ENCODE measurements around the gene ERC2.

Gene ERC2

GRCh38 chr3:56147354-56147753 is 320.9 kb downstream of the ERC2 start:
- Histone ChIP-seq H3F3A (ENCODE audit: low read depth) (no peaks in the 10 kb centered on the region), H3K4me2 (ENCODE audit: low read depth, low read length, poor library complexity, severe bottlenecking) (no peak overlapping the region), H3K27me3 (ENCODE audit: insufficient read depth, low read length, poor library complexity, severe bottlenecking) (no peaks in the 10 kb centered on the region)

GRCh38 chr3:56145410-56145809 is 322.9 kb downstream of the ERC2 start:
- no peaks in the 10 kb centered on the region for H3K9me2 ChIP-seq (replicated peaks; ENCODE audit: low read depth, low read length)
- TF ChIP-seq EZH2phosphoT487 (IDR thresholded peaks at IDR 0.05; ENCODE audit: borderline replicate concordance): no peak
- no peak for TF ChIP-seq CTCF (conservative IDR thresholded peaks at IDR 0.05; ENCODE audit: low read length)
- H4K20me1 ChIP-seq (ENCODE audit: insufficient read depth, low read length, poor library complexity, severe bottlenecking): no peaks in the 10 kb centered on the region
- no peaks in the 10 kb centered on the region for H3K4me1 ChIP-seq (ENCODE audit: insufficient read depth, low read length, poor library complexity, severe bottlenecking)
- H3K4me3 ChIP-seq (ENCODE audit: low read length, poor library complexity, severe bottlenecking): no peak overlapping the region
- H3K4me2 ChIP-seq (ENCODE audit: low read depth, low read length, poor library complexity, severe bottlenecking): no peak overlapping the region
- no peaks in the 10 kb centered on the region for H3K36me3 ChIP-seq (ENCODE audit: insufficient read depth, low read length)
- no peaks in the 10 kb centered on the region for H3K27me3 ChIP-seq (ENCODE audit: insufficient read depth, low read length, poor library complexity, severe bottlenecking)
- no peaks in the 10 kb centered on the region for H3K9me3 ChIP-seq (ENCODE audit: insufficient read depth, low read depth, low read length)
- no peak overlapping the region for H3K9ac ChIP-seq (ENCODE audit: low read depth, low read length, poor library complexity, severe bottlenecking)
- no peak overlapping the region for H2AFZ ChIP-seq (ENCODE audit: low read length)
- H3F3A ChIP-seq (ENCODE audit: low read depth): no peaks in the 10 kb centered on the region
- H3K79me2 ChIP-seq (ENCODE audit: insufficient read depth, low read length): no peaks in the 10 kb centered on the region

More at GRCh38 chr3:56147354-56147753, 320.9 kb downstream of the ERC2 start:
- no peaks in the 10 kb centered on the region for H3K9me2 ChIP-seq (replicated peaks; ENCODE audit: low read depth, low read length)
- H3K4me1 ChIP-seq (ENCODE audit: insufficient read depth, low read length, poor library complexity, severe bottlenecking): no peaks in the 10 kb centered on the region
- TF ChIP-seq EZH2phosphoT487 (IDR thresholded peaks at IDR 0.05; ENCODE audit: borderline replicate concordance): no peak
- no peak for TF ChIP-seq CTCF (conservative IDR thresholded peaks at IDR 0.05; ENCODE audit: low read length)
- H4K20me1 ChIP-seq (ENCODE audit: insufficient read depth, low read length, poor library complexity, severe bottlenecking): no peaks in the 10 kb centered on the region
- H3K36me3 ChIP-seq (ENCODE audit: insufficient read depth, low read length): no peaks in the 10 kb centered on the region
- no peak overlapping the region for H3K9ac ChIP-seq (ENCODE audit: low read depth, low read length, poor library complexity, severe bottlenecking)
- no peak overlapping the region for H2AFZ ChIP-seq (ENCODE audit: low read length)
- no peaks in the 10 kb centered on the region for H3K9me3 ChIP-seq (ENCODE audit: insufficient read depth, low read depth, low read length)
- H3K79me2 ChIP-seq (ENCODE audit: insufficient read depth, low read length): no peaks in the 10 kb centered on the region
- H3K4me3 ChIP-seq (ENCODE audit: low read length, poor library complexity, severe bottlenecking): no peak overlapping the region

GRCh38 chr3:56144805-56145204 is 323.5 kb downstream of the ERC2 start:
- no peaks in the 10 kb centered on the region for H4K20me1 ChIP-seq (ENCODE audit: insufficient read depth, low read length, poor library complexity, severe bottlenecking)
- no peaks in the 10 kb centered on the region for H3F3A ChIP-seq (ENCODE audit: low read depth)
- H3K9me3 ChIP-seq (ENCODE audit: insufficient read depth, low read depth, low read length): no peaks in the 10 kb centered on the region
- H3K36me3 ChIP-seq (ENCODE audit: insufficient read depth, low read length): no peaks in the 10 kb centered on the region
- H3K27me3 ChIP-seq (ENCODE audit: insufficient read depth, low read length, poor library complexity, severe bottlenecking): no peaks in the 10 kb centered on the region
- H3K4me2 ChIP-seq (ENCODE audit: low read depth, low read length, poor library complexity, severe bottlenecking): no peak overlapping the region
- H3K79me2 ChIP-seq (ENCODE audit: insufficient read depth, low read length): no peaks in the 10 kb centered on the region
- TF ChIP-seq CTCF (conservative IDR thresholded peaks at IDR 0.05; ENCODE audit: low read length) (no peak), EZH2phosphoT487 (IDR thresholded peaks at IDR 0.05; ENCODE audit: borderline replicate concordance) (no peak)
- H2AFZ ChIP-seq (ENCODE audit: low read length): no peak overlapping the region
- no peaks in the 10 kb centered on the region for H3K4me1 ChIP-seq (ENCODE audit: insufficient read depth, low read length, poor library complexity, severe bottlenecking)
- no peak overlapping the region for H3K4me3 ChIP-seq (ENCODE audit: low read length, poor library complexity, severe bottlenecking)
- H3K9me2 ChIP-seq (replicated peaks; ENCODE audit: low read depth, low read length): no peaks in the 10 kb centered on the region
- no peak overlapping the region for H3K9ac ChIP-seq (ENCODE audit: low read depth, low read length, poor library complexity, severe bottlenecking)
